GM13977 (cell line): ENCODE results near the gene SNAI3.

Experiments used
- DNase-seq: peaks from one replicate; pipeline ENCODE4 v3.0.0; 2012; ENCODE audit warnings: low spot score
- in situ Hi-C: fragments of 300-500 bp; cut with MboI; formaldehyde crosslinking; loops from one replicate; pipeline ENCODE4 v1.12.0; 2022; ENCODE audit warnings: low sequenced_read_pairs, low pct_unique_long_range_greater_than_20kb, mixed read lengths, inconsistent platforms; ENCODE audit not compliant: unreplicated experiment
- TF ChIP-seq, protein P1 (sequence below): IDR thresholded peaks from 2 replicates; pipeline ENCODE4 v1.5.1; 2012; ENCODE audit warnings: mild to moderate bottlenecking, control low read depth; ENCODE audit not compliant: insufficient read depth; ENCODE audit errors: extremely low read depth, missing control alignments

SNAI3 gene

DNA sequence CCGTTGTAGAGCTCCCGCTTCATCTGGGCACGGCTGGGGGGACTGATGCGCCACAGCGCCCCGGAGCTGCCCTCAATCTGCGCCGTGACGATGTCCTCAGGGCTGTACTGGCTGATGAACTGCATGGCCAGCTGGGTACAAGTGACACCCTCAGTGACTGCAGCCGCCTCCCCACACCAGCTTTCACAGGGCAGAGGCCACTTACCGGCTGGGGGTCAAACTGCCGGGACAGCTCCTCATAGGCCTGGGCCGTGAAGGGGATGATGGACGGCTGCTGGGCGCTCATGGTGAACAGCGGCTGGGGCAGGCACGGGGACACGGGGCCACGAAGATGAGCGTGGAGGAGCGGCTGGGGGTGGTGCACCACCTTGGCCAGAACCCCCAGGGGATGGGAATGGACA is 30.3 kb upstream of the SNAI3 start:
- TF ChIP-seq, protein P1, sequence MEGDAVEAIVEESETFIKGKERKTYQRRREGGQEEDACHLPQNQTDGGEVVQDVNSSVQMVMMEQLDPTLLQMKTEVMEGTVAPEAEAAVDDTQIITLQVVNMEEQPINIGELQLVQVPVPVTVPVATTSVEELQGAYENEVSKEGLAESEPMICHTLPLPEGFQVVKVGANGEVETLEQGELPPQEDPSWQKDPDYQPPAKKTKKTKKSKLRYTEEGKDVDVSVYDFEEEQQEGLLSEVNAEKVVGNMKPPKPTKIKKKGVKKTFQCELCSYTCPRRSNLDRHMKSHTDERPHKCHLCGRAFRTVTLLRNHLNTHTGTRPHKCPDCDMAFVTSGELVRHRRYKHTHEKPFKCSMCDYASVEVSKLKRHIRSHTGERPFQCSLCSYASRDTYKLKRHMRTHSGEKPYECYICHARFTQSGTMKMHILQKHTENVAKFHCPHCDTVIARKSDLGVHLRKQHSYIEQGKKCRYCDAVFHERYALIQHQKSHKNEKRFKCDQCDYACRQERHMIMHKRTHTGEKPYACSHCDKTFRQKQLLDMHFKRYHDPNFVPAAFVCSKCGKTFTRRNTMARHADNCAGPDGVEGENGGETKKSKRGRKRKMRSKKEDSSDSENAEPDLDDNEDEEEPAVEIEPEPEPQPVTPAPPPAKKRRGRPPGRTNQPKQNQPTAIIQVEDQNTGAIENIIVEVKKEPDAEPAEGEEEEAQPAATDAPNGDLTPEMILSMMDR: no peak
- in situ Hi-C loops: no loop called here
- no peak for DNase-seq

DNA sequence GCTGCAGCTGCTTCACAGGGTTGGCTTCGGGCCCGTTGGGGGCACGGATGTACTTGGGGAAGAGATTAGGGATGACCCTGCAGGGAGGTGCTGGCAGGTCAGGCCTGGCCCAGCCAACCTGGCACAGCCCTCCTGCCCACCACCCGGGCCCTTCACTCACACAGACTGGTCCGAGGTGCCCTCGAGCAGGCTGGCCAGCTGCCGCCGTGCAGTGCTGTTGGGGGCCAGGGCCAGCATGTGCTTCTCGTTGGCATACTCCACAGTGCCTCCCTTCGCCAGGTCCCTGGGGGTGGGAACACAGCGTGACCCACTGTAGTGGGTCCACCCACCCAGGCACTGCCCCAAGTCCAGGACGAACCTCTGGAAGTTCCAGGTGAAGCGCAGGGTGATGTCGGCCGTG is 29.9 kb upstream of the SNAI3 start:
- DNase-seq: no peak
- TF ChIP-seq, protein P1: no peak
- in situ Hi-C loops: no loop called here

DNA sequence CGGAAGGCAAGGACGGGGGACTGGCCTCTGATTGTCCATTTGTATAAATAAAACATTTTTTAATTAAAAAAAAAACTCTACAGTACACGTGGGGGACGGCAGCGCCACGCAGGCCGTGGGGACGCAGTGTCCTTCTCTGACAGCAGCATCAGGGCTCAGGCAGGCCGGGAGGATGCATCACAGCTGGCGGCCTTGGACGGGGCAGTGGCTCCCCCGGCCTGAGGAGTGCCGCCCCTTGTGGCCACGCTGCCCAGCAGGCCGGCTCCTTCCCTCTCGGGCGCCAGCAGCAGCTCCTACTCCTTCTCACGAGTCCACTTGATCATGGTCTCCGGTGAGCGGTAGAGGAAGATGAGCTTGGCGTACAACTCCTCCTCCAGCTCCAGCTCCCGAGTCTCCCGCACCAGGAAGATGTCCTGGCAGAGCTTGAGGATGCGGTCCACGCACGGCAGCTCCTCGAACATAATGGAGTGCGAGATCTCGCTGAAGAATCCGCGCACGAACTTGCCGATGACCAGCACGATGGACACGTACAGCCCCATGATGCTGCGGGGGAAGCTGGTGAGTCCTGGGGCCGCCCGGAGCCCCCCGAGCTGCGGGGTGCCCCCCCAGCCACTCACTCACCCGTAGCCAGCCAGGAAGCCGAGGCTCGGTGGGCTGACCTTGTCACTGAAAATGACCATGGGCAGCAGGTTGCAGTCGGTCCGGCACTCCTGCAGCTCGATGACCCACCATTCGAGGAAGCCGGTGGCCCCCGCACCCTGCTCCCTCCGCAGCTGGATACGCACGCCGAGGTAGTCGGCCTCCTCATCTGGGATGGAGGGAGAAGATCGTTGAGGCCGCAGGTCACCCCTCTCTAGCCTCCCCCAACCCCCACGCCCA is 29.2 kb upstream of the SNAI3 start:
- DNase-seq: no peak
- in situ Hi-C loops: no loop called here
- TF ChIP-seq, protein P1: no peak

DNA sequence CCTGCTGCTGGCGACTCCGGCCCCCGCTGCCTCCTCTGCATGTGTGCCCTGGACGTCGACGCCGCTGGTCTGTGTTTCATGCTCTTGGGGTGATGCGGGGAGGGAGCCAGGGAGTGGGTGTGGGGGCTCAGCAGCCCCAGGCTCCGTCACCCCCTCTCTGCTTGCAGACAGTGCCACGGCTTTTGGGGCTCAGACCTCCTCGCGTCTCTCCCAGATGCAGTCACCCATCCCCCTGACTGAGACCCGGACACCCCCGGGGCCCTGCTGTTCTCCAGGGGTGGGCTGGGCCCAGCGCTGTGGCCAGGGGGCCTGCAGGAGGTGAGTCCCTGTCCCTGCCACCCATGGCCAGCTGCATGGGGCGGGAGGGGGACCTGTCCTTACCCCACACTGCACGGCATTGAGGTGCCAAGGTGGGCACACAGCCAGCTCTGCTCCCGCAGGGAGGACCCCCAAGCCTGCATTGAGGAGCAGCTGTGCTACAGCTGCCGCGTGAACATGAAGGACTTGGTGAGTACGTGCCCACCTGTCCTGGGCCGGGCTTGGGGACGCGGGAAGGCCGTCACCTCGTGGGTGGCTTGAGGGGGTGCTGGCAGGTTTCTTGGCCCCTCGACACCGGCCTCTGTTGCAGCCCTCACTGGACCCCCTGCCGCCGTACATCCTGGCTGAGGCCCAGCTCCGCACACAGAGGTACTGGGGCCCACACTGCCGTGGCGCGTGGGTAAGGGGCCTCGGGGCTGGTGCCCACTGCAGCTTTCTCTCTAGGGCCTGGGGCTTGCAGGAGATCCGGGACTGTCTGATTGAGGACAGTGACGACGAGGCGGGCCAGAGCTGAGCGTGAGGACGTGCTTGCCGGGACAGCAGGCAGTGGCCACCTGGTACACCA is 28.4 kb upstream of the SNAI3 start:
- TF ChIP-seq, protein P1: no peak
- no peak for DNase-seq
- in situ Hi-C loops: no loop called here

DNA sequence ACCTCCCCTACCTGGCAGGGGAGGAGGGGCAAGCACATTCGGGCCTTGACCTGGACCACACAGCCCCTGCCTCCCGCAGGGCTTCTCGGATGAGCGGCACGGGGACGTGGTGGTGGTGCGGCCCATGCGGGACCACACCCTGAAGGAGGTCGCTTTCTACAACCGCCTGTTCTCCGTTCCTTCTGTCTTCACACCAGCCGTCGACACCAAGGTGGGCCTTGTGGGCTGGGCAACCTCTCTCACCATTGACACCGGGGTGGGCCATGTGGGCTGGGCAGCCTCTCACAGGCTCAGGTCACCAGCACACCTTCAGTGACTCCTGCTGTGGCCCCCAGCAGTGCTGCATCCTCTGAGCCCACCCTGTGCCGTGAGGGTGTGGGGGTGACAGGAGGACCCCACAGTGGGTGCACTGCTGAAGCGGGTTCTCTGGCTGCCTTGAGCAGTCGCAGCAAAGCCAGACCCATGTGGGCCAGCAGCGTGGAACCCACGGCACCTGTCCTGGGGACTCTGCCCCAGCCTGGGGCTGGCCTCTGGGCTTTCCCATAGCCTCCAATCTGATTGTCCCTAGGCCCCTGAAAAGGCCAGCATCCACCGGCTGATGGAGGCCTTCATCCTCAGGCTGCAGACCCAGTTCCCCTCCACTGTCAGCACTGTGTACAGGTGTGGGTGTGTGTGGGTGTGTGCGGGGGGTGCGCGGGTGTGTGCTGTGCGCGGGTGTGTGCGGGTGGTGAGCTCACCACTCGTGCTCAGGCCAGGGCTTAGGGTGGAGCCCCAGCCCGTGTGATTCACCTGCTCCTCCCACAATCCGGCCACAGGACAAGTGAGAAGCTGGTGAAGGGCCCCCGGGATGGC is 27.5 kb upstream of the SNAI3 start:
- in situ Hi-C loops: no loop called here
- no peak for DNase-seq
- TF ChIP-seq, protein P1: no peak

DNA sequence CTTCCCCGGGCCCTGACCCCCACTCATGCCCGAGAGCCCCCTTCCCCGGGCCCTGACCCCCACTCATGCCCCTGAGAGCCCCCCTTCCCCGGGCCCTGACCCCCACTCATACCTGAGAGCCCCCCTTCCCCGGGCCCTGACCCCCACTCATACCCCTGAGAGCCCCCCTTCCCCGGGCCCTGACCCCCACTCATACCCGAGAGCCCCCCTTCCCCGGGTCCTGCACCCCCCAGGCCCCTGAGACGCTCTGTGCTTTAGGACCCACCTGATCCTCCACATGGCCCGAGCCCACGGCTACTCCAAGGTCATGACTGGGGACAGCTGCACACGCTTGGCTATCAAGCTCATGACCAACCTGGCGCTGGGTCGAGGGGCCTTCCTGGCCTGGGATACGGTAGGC is 26.7 kb upstream of the SNAI3 start:
- in situ Hi-C loops: no loop called here
- DNase-seq: no peak
- TF ChIP-seq, protein P1: no peak
